ENCODE data around the gene JARID2. TPM values are rescaled to one million over a fixed set of nuclear protein-coding genes. Genes with fewer than 3 reads are reported as not detected.

The JARID2 gene
- total RNA-seq, 1 donor from 2014 or later: 3.8 TPM

GRCh38 chr6:15330174-15330944 lies 84.5 kb downstream of the JARID2 start:
- no peak for ATAC-seq
- DNase-seq (ENCODE audit: low spot score): no peak

- ATAC-seq (peak; percentile 89), DNase-seq (ENCODE audit: low spot score) (no peak)
Observed at GRCh38 chr6:15331143-15331542, 85.3 kb downstream of the JARID2 start.

GRCh38 chr6:15331629-15332251 lies 85.9 kb downstream of the JARID2 start:
- ATAC-seq: no peak
- no peak for DNase-seq (ENCODE audit: low spot score)

- DNase-seq (ENCODE audit: low spot score): no peak
- ATAC-seq: no peak
Observed at GRCh38 chr6:15332446-15332845, 86.6 kb downstream of the JARID2 start.

GRCh38 chr6:15335385-15335784 lies 89.5 kb downstream of the JARID2 start:
- DNase-seq (ENCODE audit: low spot score) (no peak), ATAC-seq (no peak)

GRCh38 chr6:15335916-15336315 lies 90.0 kb downstream of the JARID2 start:
- ATAC-seq: no peak
- no peak for DNase-seq (ENCODE audit: low spot score)

- DNase-seq (ENCODE audit: low spot score): no peak
- no peak for ATAC-seq
Observed at GRCh38 chr6:15336900-15337560, 91.2 kb downstream of the JARID2 start.

GRCh38 chr6:15337582-15337981 lies 91.7 kb downstream of the JARID2 start:
- ATAC-seq: no peak
- DNase-seq (ENCODE audit: low spot score): no peak

- ATAC-seq (no peak), DNase-seq (ENCODE audit: low spot score) (no peak)
Observed at GRCh38 chr6:15338476-15338875, 92.6 kb downstream of the JARID2 start.

- DNase-seq (ENCODE audit: low spot score) (no peak), ATAC-seq (no peak)
Observed at GRCh38 chr6:15339081-15339480, 93.2 kb downstream of the JARID2 start.

- no peak for ATAC-seq
- DNase-seq (ENCODE audit: low spot score): no peak
Observed at GRCh38 chr6:15340105-15340601, 94.3 kb downstream of the JARID2 start.

- DNase-seq (ENCODE audit: low spot score): no peak
- ATAC-seq: no peak
Observed at GRCh38 chr6:15340775-15341174, 94.9 kb downstream of the JARID2 start.

GRCh38 chr6:15341311-15342001 lies 95.6 kb downstream of the JARID2 start:
- no peak for DNase-seq (ENCODE audit: low spot score)
- no peak for ATAC-seq

- no peak for ATAC-seq
- DNase-seq (ENCODE audit: low spot score): no peak
Observed at GRCh38 chr6:15342114-15342513, 96.2 kb downstream of the JARID2 start.

GRCh38 chr6:15343490-15344191 lies 97.8 kb downstream of the JARID2 start:
- DNase-seq (ENCODE audit: low spot score): no peak
- no peak for ATAC-seq

- DNase-seq (ENCODE audit: low spot score): no peak
- ATAC-seq: no peak
Observed at GRCh38 chr6:15344192-15344519, 98.3 kb downstream of the JARID2 start.

GRCh38 chr6:15344831-15345230 lies 99.0 kb downstream of the JARID2 start:
- no peak for DNase-seq (ENCODE audit: low spot score)
- ATAC-seq: no peak

- DNase-seq (ENCODE audit: low spot score) (no peak), ATAC-seq (no peak)
Observed at GRCh38 chr6:15346315-15346714, 100.4 kb downstream of the JARID2 start.

GRCh38 chr6:15348528-15348927 lies 102.7 kb downstream of the JARID2 start:
- ATAC-seq: no peak
- no peak for DNase-seq (ENCODE audit: low spot score)

GRCh38 chr6:15349379-15349778 lies 103.5 kb downstream of the JARID2 start:
- no peak for DNase-seq (ENCODE audit: low spot score)
- no peak for ATAC-seq

All from left lobe of liver (tissue), 2 donors.